Neural progenitor cell (in vitro differentiated cells): Measurements from ENCODE around the gene ZNF746. TPM values are rescaled to one million over a fixed set of nuclear protein-coding genes. Genes with fewer than 3 reads are reported as not detected.

Experiments used
- DNase-seq: peaks from one replicate; pipeline ENCODE4 v3.0.0-alpha.2; 2016; ENCODE audit warnings: low spot score
- H2AFZ ChIP-seq: fragments of 200-600 bp; sonication (generic); replicated peaks from 2 replicates; pipeline ENCODE4 v1.6.1; 2016; ENCODE audit warnings: antibody characterized with exemption
- H3F3A ChIP-seq: fragments of 200-600 bp; sonication (generic); 2 replicates; pipeline ENCODE4 v1.6.1; 2016; ENCODE audit warnings: antibody characterized with exemption, low read depth
- H3K27ac ChIP-seq: fragments of 200-600 bp; sonication (generic); 2 replicates; pipeline ENCODE4 v1.5.1; 2016; ENCODE audit warnings: mild to moderate bottlenecking
- H3K27me3 ChIP-seq: fragments of 200-600 bp; sonication (generic); 2 replicates; pipeline ENCODE4 v1.6.1; 2016; ENCODE audit warnings: mild to moderate bottlenecking, moderate library complexity
- H3K36me3 ChIP-seq: fragments of 200-600 bp; sonication (generic); 2 replicates; pipeline ENCODE4 v1.5.1; 2016
- H3K4me1 ChIP-seq: fragments of 200-600 bp; sonication (generic); 2 replicates; pipeline ENCODE4 v1.6.1; 2016; ENCODE audit warnings: mixed run types
- H3K4me2 ChIP-seq: fragments of 200-600 bp; sonication (generic); 2 replicates; pipeline ENCODE4 v1.6.1; 2016
- H3K4me3 ChIP-seq: fragments of 200-600 bp; sonication (generic); 2 replicates; pipeline ENCODE4 v1.5.1; 2016
- H3K79me2 ChIP-seq: fragments of 200-600 bp; sonication (generic); 2 replicates; pipeline ENCODE4 v1.6.1; 2016; ENCODE audit warnings: low read depth
- H3K9ac ChIP-seq: fragments of 200-600 bp; sonication (generic); 2 replicates; pipeline ENCODE4 v1.6.1; 2016
- H3K9me3 ChIP-seq: fragments of 200-600 bp; sonication (generic); 2 replicates; pipeline ENCODE4 v1.5.1; 2016; ENCODE audit warnings: low read depth
- H4K20me1 ChIP-seq: fragments of 200-600 bp; sonication (generic); 2 replicates; pipeline ENCODE4 v1.6.1; 2016; ENCODE audit warnings: low read depth
- H3K27ac Mint-ChIP-seq: 3 replicates; pipeline ENCODE4 v1.8.0; 2021; ENCODE audit warnings: mixed read lengths
- H3K27me3 Mint-ChIP-seq: 2 replicates; pipeline ENCODE4 v1.8.0; 2022; ENCODE audit warnings: low read depth, mild to moderate bottlenecking, inconsistent platforms, moderate library complexity, mixed read lengths; ENCODE audit not compliant: insufficient read depth
- H3K36me3 Mint-ChIP-seq: 3 replicates; pipeline ENCODE4 v1.8.0; 2021; ENCODE audit warnings: mixed read lengths
- H3K4me1 Mint-ChIP-seq: 3 replicates; pipeline ENCODE4 v1.8.0; 2021; ENCODE audit warnings: mixed read lengths
- H3K4me3 Mint-ChIP-seq: 3 replicates; pipeline ENCODE4 v1.8.0; 2021; ENCODE audit warnings: mild to moderate bottlenecking, moderate library complexity, mixed read lengths
- H3K9me3 Mint-ChIP-seq: 3 replicates; pipeline ENCODE4 v1.8.0; 2020; ENCODE audit warnings: mixed read lengths
- EZH2 ChIP-seq: fragments of 200-600 bp; sonication (generic); IDR thresholded peaks from 2 replicates; pipeline ENCODE4 v1.6.1; 2017; ENCODE audit warnings: antibody characterized with exemption, mild to moderate bottlenecking, moderate library complexity
- EZH2phosphoT487 ChIP-seq: fragments of 200-600 bp; sonication (generic); IDR thresholded peaks from 2 replicates; pipeline ENCODE4 v1.6.1; 2017; ENCODE audit warnings: antibody characterized with exemption
- total RNA-seq: library from RNA; depleted of rRNA; stranded (reverse); fragments of >200 nt; gene quantifications from 2 replicates; pipeline ENCODE4 v1.2.3, GENCODE V29; 2015; ENCODE audit warnings: low replicate concordance
- TF ChIP-seq, protein P1 (sequence below): fragments of 200-600 bp; sonication (generic); IDR thresholded peaks from 2 replicates; pipeline ENCODE4 v1.5.1; 2017; ENCODE audit warnings: antibody characterized with exemption, mild to moderate bottlenecking

The ZNF746 gene
- 11.0 and 24.1 TPM in 2 replicates for total RNA-seq

DNA sequence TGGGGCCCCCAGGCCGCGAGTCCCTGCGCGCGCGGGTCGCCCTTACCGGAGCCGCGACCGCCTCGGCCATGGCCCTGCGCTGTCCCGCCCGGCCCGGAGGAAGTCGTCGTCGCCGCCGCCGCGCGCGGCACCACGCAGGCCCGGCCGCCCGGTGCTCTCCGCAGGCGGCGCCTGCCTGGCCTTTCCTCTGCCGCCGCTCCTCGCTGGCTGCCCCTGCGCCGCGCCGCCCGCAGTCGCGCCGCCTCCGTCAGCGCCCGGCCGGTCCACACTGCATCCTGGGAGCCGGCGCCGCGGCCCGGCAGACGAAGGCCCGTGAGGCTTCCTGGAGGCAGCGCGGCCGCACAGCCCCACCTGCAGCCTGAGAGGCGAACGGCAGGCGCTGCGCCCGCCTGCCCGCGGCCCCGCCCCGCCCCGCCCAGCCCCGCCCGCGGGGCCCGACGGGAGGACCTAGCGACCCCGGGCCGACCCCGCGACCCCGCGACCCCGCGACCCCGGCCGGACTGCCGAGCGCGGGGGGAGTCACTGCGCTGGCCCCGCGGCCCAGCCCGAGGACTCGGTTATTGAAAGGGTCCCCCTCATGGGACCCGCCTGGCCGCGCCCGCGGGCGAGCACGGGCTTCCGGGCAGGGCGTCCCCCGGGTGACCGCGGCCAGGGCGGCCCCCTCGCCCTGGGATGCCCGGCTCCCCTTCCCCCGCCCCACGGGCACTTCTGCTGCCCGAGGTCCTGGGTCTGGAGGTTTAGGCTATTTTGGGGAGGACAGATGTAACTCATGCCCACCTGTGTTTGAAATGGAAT, at the start of gene ZNF746:
Gene ZNF746, minus strand, starts transcription at position 343 of the 795 bp plus-strand sequence. Its CDS starts 273 bp downstream, at position 70.
- no peak for TF ChIP-seq EZH2phosphoT487
- TF ChIP-seq, protein P1, sequence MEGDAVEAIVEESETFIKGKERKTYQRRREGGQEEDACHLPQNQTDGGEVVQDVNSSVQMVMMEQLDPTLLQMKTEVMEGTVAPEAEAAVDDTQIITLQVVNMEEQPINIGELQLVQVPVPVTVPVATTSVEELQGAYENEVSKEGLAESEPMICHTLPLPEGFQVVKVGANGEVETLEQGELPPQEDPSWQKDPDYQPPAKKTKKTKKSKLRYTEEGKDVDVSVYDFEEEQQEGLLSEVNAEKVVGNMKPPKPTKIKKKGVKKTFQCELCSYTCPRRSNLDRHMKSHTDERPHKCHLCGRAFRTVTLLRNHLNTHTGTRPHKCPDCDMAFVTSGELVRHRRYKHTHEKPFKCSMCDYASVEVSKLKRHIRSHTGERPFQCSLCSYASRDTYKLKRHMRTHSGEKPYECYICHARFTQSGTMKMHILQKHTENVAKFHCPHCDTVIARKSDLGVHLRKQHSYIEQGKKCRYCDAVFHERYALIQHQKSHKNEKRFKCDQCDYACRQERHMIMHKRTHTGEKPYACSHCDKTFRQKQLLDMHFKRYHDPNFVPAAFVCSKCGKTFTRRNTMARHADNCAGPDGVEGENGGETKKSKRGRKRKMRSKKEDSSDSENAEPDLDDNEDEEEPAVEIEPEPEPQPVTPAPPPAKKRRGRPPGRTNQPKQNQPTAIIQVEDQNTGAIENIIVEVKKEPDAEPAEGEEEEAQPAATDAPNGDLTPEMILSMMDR, result peak; percentile 53
- Histone ChIP-seq H3K79me2 (peaks cover 25% of the 10 kb centered on the region), H3F3A (no peaks in the 10 kb centered on the region), H3K9me3 (no peaks in the 10 kb centered on the region), H3K4me1 (peaks cover 3% of the 10 kb centered on the region), H3K27ac (no peak within 1 kb of the TSS), H3K27me3 (peaks cover 42% of the 10 kb centered on the region), H3K36me3 (no peaks in the 10 kb centered on the region), H4K20me1 (peaks cover 19% of the 10 kb centered on the region), H3K4me3 (peak within 1 kb of the TSS; percentile 98), H3K4me2 (peak within 1 kb of the TSS; percentile 80), H2AFZ (peak within 1 kb of the TSS; percentile 100), H3K9ac (peak within 1 kb of the TSS; percentile 84)
- Mint-ChIP-seq H3K27me3 (peaks cover 13% of the 10 kb centered on the region), H3K4me3 (peak within 1 kb of the TSS; percentile 99), H3K36me3 (peaks cover 7% of the 10 kb centered on the region), H3K9me3 (no peaks in the 10 kb centered on the region), H3K4me1 (peaks cover 17% of the 10 kb centered on the region), H3K27ac (peak within 1 kb of the TSS; percentile 98)
- DNase-seq, result peak; percentile 96

DNA sequence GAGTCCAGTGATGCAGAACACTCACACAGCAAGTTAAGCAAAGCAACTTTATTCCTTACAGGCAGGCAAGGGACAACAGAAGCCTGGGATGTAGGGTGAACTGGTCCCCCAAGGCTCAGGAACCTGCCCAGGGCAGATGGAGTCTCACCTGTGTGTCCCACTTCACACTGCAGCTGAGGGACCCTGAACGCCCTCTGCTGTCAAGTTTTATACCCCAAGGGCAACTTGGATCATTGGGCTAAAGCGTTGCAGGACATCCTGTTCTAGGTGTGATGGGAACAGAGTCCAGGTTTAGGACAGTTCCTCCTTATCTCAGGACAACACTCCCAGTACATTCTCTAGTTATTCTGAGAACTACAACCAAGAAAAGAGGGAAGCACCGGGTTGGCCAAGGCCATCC, 49.5 kb upstream of the ZNF746 start:
- no peak overlapping the region for H3K4me3 Mint-ChIP-seq
- H3K4me1 ChIP-seq, result no peaks in the 10 kb centered on the region
- no peak overlapping the region for H3K27ac Mint-ChIP-seq
- H3K9ac ChIP-seq, result no peak overlapping the region
- no peaks in the 10 kb centered on the region for H3K9me3 ChIP-seq
- peaks cover 4% of the 10 kb centered on the region for H3K36me3 ChIP-seq
- TF ChIP-seq EZH2phosphoT487, result no peak
- TF ChIP-seq, protein P1, result no peak
- TF ChIP-seq EZH2, result no peak
- H3K27me3 Mint-ChIP-seq, result no peaks in the 10 kb centered on the region
- no peaks in the 10 kb centered on the region for H3K9me3 Mint-ChIP-seq
- H2AFZ ChIP-seq, result no peak overlapping the region
- no peak overlapping the region for H3K27ac ChIP-seq
- no peaks in the 10 kb centered on the region for H3K79me2 ChIP-seq
- H3F3A ChIP-seq, result no peaks in the 10 kb centered on the region
- H3K4me3 ChIP-seq, result no peak overlapping the region
- peaks cover 48% of the 10 kb centered on the region for H3K36me3 Mint-ChIP-seq
- no peaks in the 10 kb centered on the region for H3K27me3 ChIP-seq
- H4K20me1 ChIP-seq, result no peaks in the 10 kb centered on the region
- no peaks in the 10 kb centered on the region for H3K4me1 Mint-ChIP-seq
- no peak overlapping the region for H3K4me2 ChIP-seq
- no peak for DNase-seq

DNA sequence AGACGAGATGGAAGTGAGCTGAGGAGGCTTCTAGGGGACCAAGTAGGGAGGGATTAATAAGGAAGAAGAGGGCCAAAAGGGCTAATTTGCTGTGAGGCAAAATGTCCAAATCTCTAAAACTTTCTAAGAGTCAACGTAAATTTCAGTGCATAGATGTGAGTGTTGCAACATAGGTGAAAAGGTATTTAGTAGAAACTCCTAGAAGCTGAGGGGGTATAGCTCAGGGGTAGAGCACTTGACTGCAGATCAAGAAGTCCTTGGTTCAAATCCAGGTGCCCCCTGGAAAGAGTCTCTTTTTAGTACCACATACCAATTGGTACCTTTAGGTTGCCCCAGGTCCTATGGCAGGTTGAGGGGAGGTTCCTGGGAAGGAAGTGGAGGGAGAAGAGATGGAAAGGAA, 48.7 kb upstream of the ZNF746 start:
- Histone ChIP-seq H3F3A (no peaks in the 10 kb centered on the region), H2AFZ (no peak overlapping the region), H3K79me2 (no peaks in the 10 kb centered on the region), H3K36me3 (no peaks in the 10 kb centered on the region), H4K20me1 (no peaks in the 10 kb centered on the region), H3K4me2 (no peak overlapping the region), H3K9ac (no peak overlapping the region), H3K4me1 (no peaks in the 10 kb centered on the region), H3K4me3 (no peak overlapping the region), H3K27me3 (no peaks in the 10 kb centered on the region), H3K9me3 (no peaks in the 10 kb centered on the region), H3K27ac (no peak overlapping the region)
- TF ChIP-seq, protein P1, result no peak
- TF ChIP-seq EZH2, result no peak
- TF ChIP-seq EZH2phosphoT487, result no peak
- Mint-ChIP-seq H3K27ac (no peak overlapping the region), H3K27me3 (peaks cover 2% of the 10 kb centered on the region), H3K4me3 (no peak overlapping the region), H3K36me3 (peaks cover 40% of the 10 kb centered on the region), H3K4me1 (no peaks in the 10 kb centered on the region), H3K9me3 (peaks cover 4% of the 10 kb centered on the region)
- DNase-seq, result no peak
